Tibial nerve (tissue), 3 donors: Measurements from ENCODE around the gene KRT222.

Source experiments
- CTCF ChIP-seq, 5 experiments: fragments of 200-600 bp in 3 of 5; fragments of 450-650 bp in 2 of 5; sonication (generic) in 3 of 5; IDR thresholded peaks; one replicate each; pipeline ENCODE4 v1.5.1; 2016 to 2019; ENCODE audit warnings: antibody characterized with exemption in 5 of 5, mild to moderate bottlenecking in 3 of 5, moderate library complexity in 2 of 5
- POLR2A ChIP-seq, 2 donors: fragments of 450-650 bp; IDR thresholded peaks; one replicate each; pipeline ENCODE4 v1.6.1; 2017; ENCODE audit warnings: antibody characterized with exemption in 2 of 2, mild to moderate bottlenecking in 2 of 2, moderate library complexity in 2 of 2

- TF ChIP-seq CTCF (IDR thresholded peaks at IDR 0.05) (no peak), POLR2A (IDR thresholded peaks at IDR 0.05) (no peak)
Observed at GRCh38 chr17:40703652-40704051, 38.7 kb upstream of the KRT222 start, which contains the start of gene KRT24.
